Dendritic cell treated with granulocyte-macrophage colony-stimulating factor and Interleukin-4, amounts not matched to agents 40 ng/mL and 50 ng/mL, for 4 days (primary cell): Measurements from ENCODE around the gene LENG8.

Experiments
- H3K27ac Mint-ChIP-seq: one replicate; pipeline ENCODE4 v1.8.0; 2022; ENCODE audit warnings: mild to moderate bottlenecking, mixed read lengths
- H3K27me3 Mint-ChIP-seq: one replicate; pipeline ENCODE4 v1.8.0; 2022; ENCODE audit warnings: mild to moderate bottlenecking, mixed read lengths
- H3K36me3 Mint-ChIP-seq: one replicate; pipeline ENCODE4 v1.8.0; 2022; ENCODE audit warnings: low read depth, mixed read lengths
- H3K4me1 Mint-ChIP-seq: one replicate; pipeline ENCODE4 v1.8.0; 2022; ENCODE audit warnings: low read depth, mixed read lengths
- H3K4me3 Mint-ChIP-seq: one replicate; pipeline ENCODE4 v1.8.0; 2022; ENCODE audit warnings: mild to moderate bottlenecking, moderate library complexity, mixed read lengths
- H3K9me3 Mint-ChIP-seq: one replicate; pipeline ENCODE4 v1.8.0; 2022; ENCODE audit warnings: mixed read lengths
- intact Hi-C: fragments of 100-400 bp; cut with micrococcal nuclease; formaldehyde crosslinking; loops from one replicate; pipeline ENCODE4 v1.15.0; 2022

The LENG8 gene

DNA sequence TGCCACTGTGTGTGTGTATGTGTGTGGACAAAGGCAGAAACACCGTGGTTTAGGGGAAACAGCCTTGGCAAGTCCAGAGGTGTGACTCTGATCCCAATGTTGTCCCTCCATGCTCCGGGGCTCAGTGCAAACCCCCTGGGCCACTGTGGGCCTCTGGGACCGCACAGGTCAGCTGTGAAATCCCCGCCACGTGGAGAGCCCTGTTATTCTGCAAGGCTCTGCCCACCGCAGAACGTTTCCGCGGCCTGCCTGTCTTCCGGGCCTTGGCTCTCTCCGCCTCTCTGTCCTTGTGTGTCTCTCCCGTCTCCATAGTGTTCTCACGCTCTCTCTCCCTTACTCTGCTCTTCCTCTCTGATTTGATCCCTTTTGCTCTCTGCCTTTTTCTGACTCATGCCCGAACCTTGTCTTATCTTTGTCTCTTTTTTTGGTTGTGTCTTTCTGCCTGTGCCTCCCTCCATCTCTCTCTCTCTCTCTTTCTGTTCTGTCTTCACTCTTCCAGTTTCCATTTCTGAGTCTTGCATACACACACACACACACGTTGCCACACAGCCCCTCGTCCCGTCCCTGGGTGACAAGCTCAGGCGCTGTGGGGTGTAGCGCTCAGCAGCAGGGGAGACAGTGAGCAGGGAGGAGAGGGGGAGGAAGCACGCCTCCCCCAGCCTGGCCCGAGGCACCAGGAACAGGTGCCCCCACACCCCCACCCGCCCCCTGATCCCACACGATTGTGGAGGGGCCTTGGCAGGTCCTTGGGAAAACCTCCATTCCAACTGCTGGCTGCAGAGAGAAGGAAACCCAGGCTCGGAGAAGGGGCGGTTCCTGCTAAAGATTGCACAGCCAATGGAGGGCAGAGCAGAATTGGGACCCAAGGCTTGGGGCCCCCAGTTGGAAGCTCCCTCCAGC lies 30.7 kb upstream of the LENG8 start:
- H3K27me3 Mint-ChIP-seq, result peaks cover 82% of the 10 kb centered on the region
- peaks cover 12% of the 10 kb centered on the region for H3K9me3 Mint-ChIP-seq
- peak overlapping the region; percentile 0 for H3K27ac Mint-ChIP-seq
- no peak overlapping the region for H3K4me3 Mint-ChIP-seq
- intact Hi-C loops, result no loop called here
- H3K4me1 Mint-ChIP-seq, result peaks cover 18% of the 10 kb centered on the region
- H3K36me3 Mint-ChIP-seq, result no peaks in the 10 kb centered on the region

DNA sequence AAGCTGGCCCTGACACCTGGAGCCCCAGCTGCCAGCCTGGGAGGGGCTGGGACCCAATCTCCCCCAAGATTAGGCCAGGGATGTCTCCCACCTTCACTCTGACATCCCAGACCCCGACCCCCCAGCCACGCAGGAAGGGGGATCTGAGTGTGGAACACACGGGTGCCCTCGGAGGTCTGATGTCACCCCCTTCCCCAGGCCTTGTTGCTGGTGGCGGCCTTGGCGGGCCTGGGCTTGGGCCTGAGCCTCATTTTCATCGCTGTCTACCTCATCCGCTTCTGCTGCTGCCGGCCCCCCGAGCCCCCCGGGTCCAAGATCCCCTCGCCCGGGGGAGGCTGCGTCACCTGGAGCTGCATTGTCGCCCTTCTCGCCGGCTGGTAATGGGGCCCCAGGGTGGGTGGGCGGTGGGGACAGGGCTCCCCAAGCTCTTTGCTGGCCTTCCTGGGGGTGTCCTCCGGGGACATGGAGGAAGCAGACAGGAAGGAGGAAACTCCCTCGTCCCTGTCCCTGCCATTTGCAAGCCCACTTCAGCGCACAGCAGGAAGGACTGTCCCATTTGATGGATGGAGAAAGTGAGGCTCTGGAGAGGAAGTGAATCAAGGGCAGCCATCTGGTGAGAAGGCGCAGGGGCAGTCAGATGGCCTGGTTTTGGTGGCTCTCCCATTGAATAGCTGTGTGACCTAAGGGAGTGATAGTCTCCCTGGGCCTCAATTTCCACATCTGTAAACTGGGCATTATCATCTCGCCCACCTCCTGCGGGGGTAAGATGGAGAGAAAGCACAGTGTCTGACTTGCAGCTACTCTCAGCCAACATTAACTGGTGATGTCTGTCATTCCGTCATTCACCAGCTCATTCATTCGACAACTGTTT lies 29.8 kb upstream of the LENG8 start:
- intact Hi-C loops, result no loop called here
- H3K27ac Mint-ChIP-seq, result no peak overlapping the region
- H3K4me3 Mint-ChIP-seq, result no peak overlapping the region
- H3K9me3 Mint-ChIP-seq, result peaks cover 3% of the 10 kb centered on the region
- H3K27me3 Mint-ChIP-seq, result peaks cover 82% of the 10 kb centered on the region
- no peaks in the 10 kb centered on the region for H3K36me3 Mint-ChIP-seq
- peaks cover 18% of the 10 kb centered on the region for H3K4me1 Mint-ChIP-seq

DNA sequence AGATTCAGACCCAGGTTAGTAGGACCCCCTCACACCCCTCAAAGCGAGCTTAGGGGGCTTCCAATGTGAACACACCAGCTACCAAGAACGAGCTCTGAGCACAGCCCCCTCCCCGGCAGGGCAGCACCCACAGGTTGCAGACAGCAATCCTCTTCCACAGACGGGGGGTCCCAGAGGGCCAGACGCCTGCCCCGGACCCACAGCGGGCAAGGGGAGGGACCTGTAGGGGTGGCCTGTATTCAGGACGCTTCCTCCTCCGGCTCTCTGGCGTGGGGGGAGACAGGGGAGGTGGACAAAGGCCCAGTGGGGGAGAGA lies 29.0 kb upstream of the LENG8 start:
- no peaks in the 10 kb centered on the region for H3K36me3 Mint-ChIP-seq
- intact Hi-C loops, result no loop called here
- no peaks in the 10 kb centered on the region for H3K9me3 Mint-ChIP-seq
- peaks cover 82% of the 10 kb centered on the region for H3K27me3 Mint-ChIP-seq
- no peak overlapping the region for H3K4me3 Mint-ChIP-seq
- H3K4me1 Mint-ChIP-seq, result peaks cover 20% of the 10 kb centered on the region
- no peak overlapping the region for H3K27ac Mint-ChIP-seq

DNA sequence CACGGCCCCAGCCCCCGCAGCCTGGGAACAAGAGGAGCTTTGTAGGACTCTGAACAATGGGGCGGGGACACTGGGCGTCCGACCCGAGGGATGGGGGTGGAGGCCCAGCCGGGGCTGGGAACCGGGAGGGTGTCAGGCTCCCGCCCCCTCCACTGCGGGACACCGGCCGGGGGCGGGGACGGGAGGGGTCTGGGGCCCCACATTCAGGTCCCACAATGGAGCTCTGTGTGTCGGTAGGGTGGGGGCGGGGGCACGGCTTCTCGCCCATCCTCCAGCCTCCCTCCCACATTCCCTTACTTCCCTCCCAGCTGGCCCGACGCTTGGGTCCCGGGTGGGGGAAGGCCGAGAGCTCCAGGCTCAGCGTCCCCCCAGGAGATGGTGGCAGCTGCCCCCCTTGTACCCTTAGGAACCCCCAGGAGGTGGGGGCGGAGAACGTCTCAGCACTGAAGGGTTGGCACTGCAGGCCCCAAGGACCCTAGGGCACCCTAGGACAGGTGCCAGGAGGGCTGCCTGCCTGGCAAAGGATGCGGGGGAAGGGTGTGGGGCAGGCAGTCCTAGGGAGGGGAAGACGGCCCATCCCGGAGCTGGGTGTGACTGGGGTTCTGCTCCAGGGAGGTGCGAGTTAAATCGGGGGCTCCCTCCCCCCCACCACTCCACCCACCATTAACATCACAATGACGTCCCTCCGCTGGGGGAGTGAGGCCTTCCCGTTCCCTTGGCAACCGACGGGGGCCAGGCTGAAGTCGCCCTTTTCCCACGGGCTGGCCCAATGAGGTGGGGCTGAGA lies 28.4 kb upstream of the LENG8 start:
- Mint-ChIP-seq H3K9me3 (no peaks in the 10 kb centered on the region), H3K27me3 (peaks cover 85% of the 10 kb centered on the region), H3K4me3 (no peak overlapping the region), H3K4me1 (peaks cover 24% of the 10 kb centered on the region), H3K36me3 (no peaks in the 10 kb centered on the region), H3K27ac (no peak overlapping the region)
- intact Hi-C loops, result no loop called here

DNA sequence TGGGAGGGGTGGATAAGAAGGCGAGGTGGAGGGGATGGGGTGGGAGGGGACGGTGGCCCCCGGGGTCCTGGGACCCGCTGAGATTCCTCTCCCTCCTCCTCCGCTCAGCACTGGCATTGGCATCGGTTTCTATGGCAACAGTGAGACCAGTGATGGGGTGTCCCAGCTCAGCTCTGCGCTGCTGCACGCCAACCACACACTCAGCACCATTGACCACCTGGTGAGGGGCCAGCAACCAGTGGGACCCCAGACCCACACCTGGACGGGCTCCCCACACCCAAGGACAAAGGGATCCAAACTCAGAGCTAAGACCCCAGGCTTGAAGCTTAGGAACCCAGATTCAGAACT lies 27.9 kb upstream of the LENG8 start:
- Mint-ChIP-seq H3K27me3 (peaks cover 85% of the 10 kb centered on the region), H3K27ac (no peak overlapping the region), H3K36me3 (no peaks in the 10 kb centered on the region), H3K9me3 (no peaks in the 10 kb centered on the region), H3K4me1 (peaks cover 24% of the 10 kb centered on the region), H3K4me3 (no peak overlapping the region)
- intact Hi-C loops, result no loop called here

DNA sequence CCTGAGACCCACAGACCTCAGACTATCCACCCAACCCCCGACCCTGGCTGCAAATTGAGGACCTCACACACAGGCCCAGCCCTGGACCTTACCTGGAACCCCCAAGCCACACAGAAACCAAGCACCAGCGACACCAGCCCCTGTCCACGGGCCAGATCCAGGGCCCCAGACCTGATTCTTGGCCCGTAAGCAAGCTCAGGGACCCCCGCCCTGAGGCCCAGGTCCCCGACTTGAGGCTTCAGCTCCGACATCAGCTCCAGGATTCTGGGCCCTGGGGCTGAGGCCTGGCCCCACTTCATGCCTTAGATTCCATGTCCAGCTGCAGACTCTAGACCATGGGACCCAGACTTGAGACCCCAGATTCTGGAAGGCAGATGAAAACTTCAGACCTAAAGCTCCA lies 27.5 kb upstream of the LENG8 start:
- Mint-ChIP-seq H3K9me3 (no peaks in the 10 kb centered on the region), H3K27me3 (peaks cover 85% of the 10 kb centered on the region), H3K4me1 (peaks cover 24% of the 10 kb centered on the region), H3K27ac (no peak overlapping the region), H3K4me3 (no peak overlapping the region), H3K36me3 (no peaks in the 10 kb centered on the region)
- intact Hi-C loops, result no loop called here

DNA sequence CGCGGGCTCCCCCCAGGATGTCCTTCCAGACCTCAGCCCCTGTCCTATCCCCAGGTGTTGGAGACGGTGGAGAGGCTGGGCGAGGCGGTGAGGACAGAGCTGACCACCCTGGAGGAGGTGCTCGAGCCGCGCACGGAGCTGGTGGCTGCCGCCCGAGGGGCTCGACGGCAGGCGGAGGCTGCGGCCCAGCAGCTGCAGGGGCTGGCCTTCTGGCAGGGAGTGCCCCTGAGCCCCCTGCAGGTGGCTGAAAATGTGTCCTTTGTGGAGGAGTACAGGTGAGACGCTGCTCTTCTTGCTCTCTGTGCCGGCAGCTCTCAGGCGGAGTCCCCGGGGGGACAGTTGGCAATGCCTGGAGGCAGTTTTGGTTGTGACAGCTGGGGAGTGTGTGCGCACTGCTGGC lies 26.9 kb upstream of the LENG8 start:
- Mint-ChIP-seq H3K4me1 (peaks cover 21% of the 10 kb centered on the region), H3K27me3 (peaks cover 86% of the 10 kb centered on the region), H3K4me3 (no peak overlapping the region), H3K36me3 (no peaks in the 10 kb centered on the region), H3K27ac (no peak overlapping the region), H3K9me3 (no peaks in the 10 kb centered on the region)
- intact Hi-C loops, result no loop called here

DNA sequence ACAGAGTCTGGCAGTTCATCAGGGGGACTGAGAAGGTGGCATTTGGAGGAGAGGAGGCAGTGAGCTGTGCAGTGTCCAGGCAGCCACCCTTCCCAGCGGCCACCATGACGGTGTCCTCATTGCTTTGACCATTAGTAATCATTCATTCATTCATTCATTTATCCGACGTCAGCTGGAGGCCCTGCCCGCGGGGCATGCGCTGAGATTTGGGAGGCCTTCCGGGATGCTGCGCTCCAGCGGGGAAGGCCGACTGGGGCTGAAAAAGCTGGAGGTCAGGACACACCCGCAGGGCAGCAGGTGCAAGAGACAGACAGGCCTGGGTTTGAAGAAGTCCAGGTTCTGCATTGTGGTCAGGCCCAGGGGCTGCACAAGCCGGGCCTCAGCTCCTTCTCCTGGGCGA lies 24.8 kb upstream of the LENG8 start:
- Mint-ChIP-seq H3K4me1 (peaks cover 10% of the 10 kb centered on the region), H3K4me3 (no peak overlapping the region), H3K27ac (no peak overlapping the region), H3K9me3 (no peaks in the 10 kb centered on the region), H3K36me3 (no peaks in the 10 kb centered on the region), H3K27me3 (peaks cover 87% of the 10 kb centered on the region)
- intact Hi-C loops, result no loop called here

DNA sequence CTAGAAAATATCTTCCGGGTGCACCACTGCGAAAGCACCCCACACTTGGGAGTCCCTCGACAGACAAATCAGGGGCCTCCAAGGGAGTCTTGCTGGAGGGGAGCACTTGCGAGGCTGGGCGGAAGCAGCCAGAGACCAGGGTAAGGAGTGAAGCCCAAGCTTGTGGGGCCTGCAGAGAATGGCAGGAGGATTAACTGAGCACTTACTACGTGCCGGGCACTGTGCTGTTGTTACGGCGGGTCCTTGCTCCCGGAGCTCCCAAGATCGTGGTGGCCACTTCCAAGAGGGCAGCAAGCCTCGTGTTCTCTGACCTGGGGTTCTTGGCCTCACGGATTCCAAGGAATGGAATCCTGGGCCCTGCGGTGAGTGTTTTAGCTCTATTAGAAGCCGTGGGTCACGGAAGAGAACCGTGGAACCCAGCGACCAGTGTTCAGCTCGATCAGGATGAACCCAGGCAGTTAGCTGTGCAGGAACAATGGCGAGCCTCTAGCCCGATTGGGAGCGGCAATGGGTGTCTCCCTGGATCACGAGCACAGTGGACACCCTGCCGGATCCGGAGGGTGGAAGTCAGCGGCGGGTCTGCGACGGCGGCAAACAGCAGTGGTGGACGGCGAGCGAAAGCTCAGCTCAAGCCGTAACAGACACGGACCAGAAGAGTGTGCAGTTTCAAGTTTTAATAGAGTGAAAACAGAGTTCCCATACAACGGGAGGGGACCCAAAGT lies 24.2 kb upstream of the LENG8 start:
- intact Hi-C loops, result no loop called here

DNA sequence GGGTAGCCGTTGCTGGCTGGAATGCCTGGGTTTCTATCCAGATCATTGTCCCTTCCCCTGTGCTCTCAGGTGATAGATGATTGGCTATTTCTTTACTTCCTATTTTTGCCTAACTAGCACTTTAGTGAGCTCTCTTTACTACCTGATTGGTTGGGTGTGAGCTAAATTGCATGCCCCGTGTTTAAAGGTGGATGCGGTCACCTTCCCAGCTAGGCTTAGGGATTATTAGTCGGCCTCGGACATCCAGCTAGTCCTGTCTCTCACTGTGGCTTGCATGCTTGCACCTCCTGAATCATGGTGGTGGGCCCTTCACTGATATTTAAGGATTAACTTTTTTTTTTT lies 23.6 kb upstream of the LENG8 start:
- H3K9me3 Mint-ChIP-seq, result no peaks in the 10 kb centered on the region
- intact Hi-C loops, result no loop called here
- H3K36me3 Mint-ChIP-seq, result no peaks in the 10 kb centered on the region
- peaks cover 14% of the 10 kb centered on the region for H3K4me1 Mint-ChIP-seq
- H3K27me3 Mint-ChIP-seq, result peaks cover 88% of the 10 kb centered on the region
- no peak overlapping the region for H3K4me3 Mint-ChIP-seq
- no peak overlapping the region for H3K27ac Mint-ChIP-seq

More for the DNA sequence above, 24.2 kb upstream of the LENG8 start:
- Mint-ChIP-seq H3K27me3 (peaks cover 87% of the 10 kb centered on the region), H3K4me1 (peaks cover 10% of the 10 kb centered on the region), H3K9me3 (no peaks in the 10 kb centered on the region), H3K36me3 (no peaks in the 10 kb centered on the region), H3K27ac (no peak overlapping the region), H3K4me3 (no peak overlapping the region)

DNA sequence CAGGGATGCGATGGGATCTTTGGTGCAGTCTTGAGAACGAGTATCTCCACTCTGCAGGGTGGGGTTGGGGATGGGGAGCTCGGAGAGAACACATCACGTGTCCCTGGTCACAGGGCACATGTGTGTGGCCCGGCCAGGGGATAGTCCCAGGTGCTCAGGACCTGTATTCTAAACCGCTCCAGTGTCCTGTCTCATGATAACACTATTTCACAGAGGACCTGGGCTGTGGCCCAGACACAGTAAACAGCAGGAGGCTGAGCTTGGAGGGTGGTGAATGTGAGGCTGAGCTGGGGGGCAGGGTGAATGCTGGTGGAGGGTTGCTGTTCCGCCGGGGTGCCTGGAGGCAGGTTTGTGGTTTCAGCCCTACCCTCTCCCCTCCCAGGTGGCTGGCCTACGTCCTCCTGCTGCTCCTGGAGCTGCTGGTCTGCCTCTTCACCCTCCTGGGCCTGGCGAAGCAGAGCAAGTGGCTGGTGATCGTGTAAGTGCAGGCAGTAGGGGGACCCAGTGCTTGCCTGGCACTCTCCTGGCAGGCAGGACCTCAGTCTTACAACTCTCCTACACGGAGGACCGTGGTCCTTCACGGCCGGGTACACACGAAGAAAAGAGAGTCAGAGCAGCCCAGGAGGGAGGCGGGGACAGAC lies 22.6 kb upstream of the LENG8 start:
- Mint-ChIP-seq H3K36me3 (no peaks in the 10 kb centered on the region), H3K27ac (no peak overlapping the region), H3K27me3 (peaks cover 91% of the 10 kb centered on the region), H3K4me1 (peaks cover 22% of the 10 kb centered on the region), H3K4me3 (no peak overlapping the region), H3K9me3 (no peaks in the 10 kb centered on the region)
- intact Hi-C loops, result no loop called here

DNA sequence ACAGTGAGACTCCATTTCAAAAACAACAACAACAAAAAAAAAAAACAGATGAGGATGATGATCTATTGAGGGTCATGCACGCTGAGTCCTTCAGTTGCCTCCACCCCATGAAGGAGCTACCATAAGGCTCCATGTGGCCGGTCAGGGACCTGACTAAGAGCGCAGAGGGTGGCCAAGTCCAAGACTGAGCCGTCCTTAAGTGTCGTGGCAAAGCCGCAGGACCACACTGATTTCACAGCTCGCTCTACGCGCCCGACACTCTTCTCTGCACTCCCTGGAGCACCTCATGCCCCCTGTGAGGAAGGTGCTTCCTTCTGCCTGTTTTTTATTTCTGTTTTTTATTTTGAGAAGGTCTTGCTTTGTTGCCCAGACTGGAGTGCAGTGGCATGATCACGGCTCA lies 21.4 kb upstream of the LENG8 start:
- Mint-ChIP-seq H3K27ac (no peak overlapping the region), H3K9me3 (no peaks in the 10 kb centered on the region), H3K4me1 (peaks cover 24% of the 10 kb centered on the region), H3K27me3 (peaks cover 95% of the 10 kb centered on the region), H3K36me3 (no peaks in the 10 kb centered on the region), H3K4me3 (no peak overlapping the region)
- intact Hi-C loops, result no loop called here
